SU-DHL-6 (cell line): ENCODE measurements around the gene RBM20.

Source experiments
- H2AFZ ChIP-seq: fragments of 200-600 bp; sonication (generic); 2 replicates; pipeline ENCODE4 v1.6.1; 2014; ENCODE audit warnings: low read depth, mild to moderate bottlenecking, moderate library complexity, mixed read lengths, antibody characterized with exemption, low read length; ENCODE audit not compliant: severe bottlenecking
- H3F3A ChIP-seq: fragments of 200-600 bp; shearing (Covaris generic); 2 replicates; pipeline ENCODE4 v1.6.0; 2016; ENCODE audit warnings: antibody characterized with exemption, mild to moderate bottlenecking; ENCODE audit not compliant: insufficient read depth
- H3K27ac ChIP-seq: fragments of 200-600 bp; sonication (generic); 2 replicates; pipeline ENCODE4 v1.5.1; 2016; ENCODE audit warnings: low read depth, mild to moderate bottlenecking, low read length, moderate library complexity, mixed read lengths
- H3K27me3 ChIP-seq: fragments of 200-600 bp; sonication (generic), shearing (Covaris generic); 2 replicates; pipeline ENCODE4 v1.6.0; 2014; ENCODE audit warnings: mild to moderate bottlenecking, low read length
- H3K36me3 ChIP-seq: fragments of 200-600 bp; sonication (generic); 2 replicates; pipeline ENCODE4 v1.6.1; 2014; ENCODE audit warnings: mild to moderate bottlenecking, low read length, mixed read lengths
- H3K4me2 ChIP-seq: fragments of 300-600, 200-600 bp; shearing (Covaris generic), sonication (generic); 2 replicates; pipeline ENCODE4 v1.6.0; 2014; ENCODE audit warnings: low read length, low read depth, mild to moderate bottlenecking; ENCODE audit not compliant: poor library complexity, severe bottlenecking
- H3K4me3 ChIP-seq: fragments of 200-600 bp; sonication (generic); 2 replicates; pipeline ENCODE4 v1.5.1; 2014; ENCODE audit warnings: antibody characterized with exemption, low read length, mild to moderate bottlenecking, mixed read lengths; ENCODE audit not compliant: insufficient read depth, poor library complexity, severe bottlenecking
- H3K79me2 ChIP-seq: fragments of 200-600 bp; sonication (generic); 2 replicates; pipeline ENCODE4 v1.6.1; 2014; ENCODE audit warnings: mild to moderate bottlenecking, low read length, moderate library complexity; ENCODE audit not compliant: insufficient read depth
- H3K9ac ChIP-seq: fragments of 200-600 bp; sonication (generic); 2 replicates; pipeline ENCODE4 v1.7.0; 2014; ENCODE audit warnings: mild to moderate bottlenecking, low read length
- H3K9me2 ChIP-seq: fragments of 200-600 bp; sonication (generic); replicated peaks from 2 replicates; pipeline ENCODE4 v1.6.1; 2014; ENCODE audit warnings: low read length; ENCODE audit not compliant: insufficient read depth
- H3K9me3 ChIP-seq: fragments of 200-600 bp; sonication (generic); 2 replicates; pipeline ENCODE4 v1.6.1; 2014; ENCODE audit warnings: low read length, mixed read lengths; ENCODE audit not compliant: insufficient read depth
- H4K20me1 ChIP-seq: fragments of 200-600 bp; sonication (generic); 2 replicates; pipeline ENCODE4 v1.6.1; 2014; ENCODE audit warnings: low read depth, mild to moderate bottlenecking, antibody characterized with exemption, low read length, moderate library complexity, mixed read lengths
- CTCF ChIP-seq: fragments of 200-600 bp; sonication (generic); IDR thresholded peaks from one replicate; pipeline ENCODE4 v1.5.1; 2017; ENCODE audit warnings: antibody characterized with exemption, mild to moderate bottlenecking, low read length, moderate library complexity; ENCODE audit not compliant: insufficient read depth, poor library complexity, severe bottlenecking
- EZH2phosphoT487 ChIP-seq: fragments of 200-600 bp; sonication (generic), shearing (Covaris generic); conservative IDR thresholded peaks from 2 replicates; pipeline ENCODE4 v1.6.1; 2018; ENCODE audit warnings: mild to moderate bottlenecking, antibody characterized with exemption, low read length, moderate library complexity, mixed read lengths

Gene RBM20

GRCh38 chr10:110822712-110823311 lies 178.7 kb downstream of the RBM20 start:
- Histone ChIP-seq H4K20me1 (no peaks in the 10 kb centered on the region), H2AFZ (no peak overlapping the region), H3K4me2 (no peak overlapping the region), H3K9ac (no peak overlapping the region), H3F3A (no peaks in the 10 kb centered on the region), H3K9me3 (no peaks in the 10 kb centered on the region), H3K27me3 (no peaks in the 10 kb centered on the region), H3K4me3 (no peak overlapping the region), H3K36me3 (no peaks in the 10 kb centered on the region), H3K79me2 (no peaks in the 10 kb centered on the region), H3K9me2 (no peaks in the 10 kb centered on the region), H3K27ac (no peak overlapping the region)
- TF ChIP-seq EZH2phosphoT487: no peak
- no peak for TF ChIP-seq CTCF

DNA sequence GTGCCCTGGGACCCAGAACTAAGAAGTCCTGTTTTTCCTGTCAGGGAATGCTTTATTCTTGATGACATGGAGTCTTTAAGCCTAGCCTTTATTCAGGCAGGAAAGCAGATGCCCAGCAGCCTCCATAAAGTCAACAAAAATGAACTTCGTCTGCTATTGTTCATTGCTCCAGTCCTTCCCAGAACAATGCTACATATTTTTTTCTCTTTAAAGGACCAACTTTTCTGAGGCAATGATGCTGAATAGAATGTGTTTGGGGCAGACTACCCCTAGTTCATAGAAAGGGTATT lies 180.0 kb downstream of the RBM20 start:
- Histone ChIP-seq H3K27me3 (no peaks in the 10 kb centered on the region), H4K20me1 (no peaks in the 10 kb centered on the region), H3F3A (no peaks in the 10 kb centered on the region), H2AFZ (no peak overlapping the region), H3K9me3 (no peaks in the 10 kb centered on the region), H3K4me2 (no peak overlapping the region), H3K9me2 (no peaks in the 10 kb centered on the region), H3K27ac (no peak overlapping the region), H3K4me3 (no peak overlapping the region), H3K79me2 (no peaks in the 10 kb centered on the region), H3K36me3 (no peaks in the 10 kb centered on the region), H3K9ac (no peak overlapping the region)
- no peak for TF ChIP-seq CTCF
- TF ChIP-seq EZH2phosphoT487: no peak

GRCh38 chr10:110824660-110825059 lies 180.5 kb downstream of the RBM20 start:
- H3K27ac ChIP-seq: no peak overlapping the region
- no peaks in the 10 kb centered on the region for H3K27me3 ChIP-seq
- H3K9me2 ChIP-seq: no peaks in the 10 kb centered on the region
- no peaks in the 10 kb centered on the region for H4K20me1 ChIP-seq
- no peaks in the 10 kb centered on the region for H3F3A ChIP-seq
- H3K79me2 ChIP-seq: no peaks in the 10 kb centered on the region
- H3K4me2 ChIP-seq: no peak overlapping the region
- H3K9ac ChIP-seq: no peak overlapping the region
- H3K9me3 ChIP-seq: no peaks in the 10 kb centered on the region
- H3K36me3 ChIP-seq: no peaks in the 10 kb centered on the region
- no peak overlapping the region for H3K4me3 ChIP-seq
- H2AFZ ChIP-seq: no peak overlapping the region
- no peak for TF ChIP-seq CTCF
